SH-SY5Y (cell line): ENCODE measurements around the gene MUC4.

ENCODE experiments used
- GATA2 ChIP-seq: IDR thresholded peaks from 2 replicates; pipeline ENCODE4 v1.6.1; 2011; ENCODE audit warnings: mild to moderate bottlenecking, low read depth, low read length
- GATA3 ChIP-seq: IDR thresholded peaks from 2 replicates; pipeline ENCODE4 v1.6.1; 2011; ENCODE audit warnings: low read depth, mild to moderate bottlenecking, low read length, moderate library complexity

- TF ChIP-seq GATA3 (no peak), GATA2 (no peak)
These were observed 49.1 kb downstream of the MUC4 start for GRCh38 chr3:195762611-195763010.
